Neural cell (in vitro differentiated cells): ENCODE results near the gene PRR12. TPM values are rescaled to one million over a fixed set of nuclear protein-coding genes. Genes with fewer than 3 reads are reported as not detected.

Experiments
- H2AFZ ChIP-seq: fragments of 200-600, 300-800 bp; sonication (generic), shearing (Covaris generic); 2 replicates; pipeline ENCODE4 v1.6.0; 2014; ENCODE audit warnings: low read depth, mild to moderate bottlenecking, antibody characterized with exemption, low read length, moderate library complexity
- H3F3A ChIP-seq: fragments of 200-600 bp; shearing (Covaris generic); 2 replicates; pipeline ENCODE4 v1.6.1; 2016; ENCODE audit warnings: mild to moderate bottlenecking, moderate library complexity, mixed read lengths, antibody characterized with exemption, low read length; ENCODE audit not compliant: insufficient read depth, poor library complexity, severe bottlenecking
- H3K27ac ChIP-seq: fragments of 200-600, 300-800 bp; sonication (generic), shearing (Covaris generic); 2 replicates; pipeline ENCODE4 v1.5.1; 2014; ENCODE audit warnings: mild to moderate bottlenecking, low read length, moderate library complexity
- H3K27me3 ChIP-seq: fragments of 300-800, 200-600 bp; sonication (generic), shearing (Covaris generic); 2 replicates; pipeline ENCODE4 v1.6.0; 2014; ENCODE audit warnings: mild to moderate bottlenecking, low read depth, low read length, moderate library complexity; ENCODE audit not compliant: insufficient read depth
- H3K36me3 ChIP-seq: fragments of 300-800, 200-600 bp; sonication (generic), shearing (Covaris generic); 2 replicates; pipeline ENCODE4 v1.5.1; 2014; ENCODE audit warnings: mild to moderate bottlenecking, antibody characterized with exemption, low read length, moderate library complexity; ENCODE audit not compliant: insufficient read depth
- H3K4me2 ChIP-seq: fragments of 300-800, 200-600 bp; sonication (generic), shearing (Covaris generic); 2 replicates; pipeline ENCODE4 v1.6.0; 2014; ENCODE audit warnings: mild to moderate bottlenecking, low read length
- H3K4me3 ChIP-seq: fragments of 300-800, 200-600 bp; sonication (generic), shearing (Covaris generic); 2 replicates; pipeline ENCODE4 v1.5.1; 2014; ENCODE audit warnings: mild to moderate bottlenecking, low read length, moderate library complexity
- H3K79me2 ChIP-seq: fragments of 200-600 bp; shearing (Covaris generic); replicated peaks from 2 replicates; pipeline ENCODE4 v1.6.0; 2014; ENCODE audit warnings: mild to moderate bottlenecking, low read length, moderate library complexity; ENCODE audit not compliant: insufficient read depth
- H3K9ac ChIP-seq: fragments of 300-800, 200-600 bp; sonication (generic), shearing (Covaris generic); 2 replicates; pipeline ENCODE4 v1.6.1; 2016; ENCODE audit warnings: mild to moderate bottlenecking, low read length, mixed read lengths
- H3K9me2 ChIP-seq: fragments of 200-600 bp; shearing (Covaris generic); 2 replicates; pipeline ENCODE4 v1.6.1; 2016; ENCODE audit warnings: mild to moderate bottlenecking, low read length, mixed read lengths; ENCODE audit not compliant: insufficient read depth
- H3K9me3 ChIP-seq: fragments of 200-600, 300-800 bp; sonication (generic), shearing (Covaris generic); 2 replicates; pipeline ENCODE4 v1.6.1; 2016; ENCODE audit warnings: mild to moderate bottlenecking, mixed run types, low read length, moderate library complexity, mixed read lengths
- H4K20me1 ChIP-seq: fragments of 200-600 bp; shearing (Covaris generic); 2 replicates; pipeline ENCODE4 v1.6.1; 2016; ENCODE audit warnings: mild to moderate bottlenecking, mixed run types; ENCODE audit not compliant: insufficient read depth
- EP300 ChIP-seq: fragments of 450-650 bp; conservative IDR thresholded peaks from 2 replicates; pipeline ENCODE4 v1.6.1; 2014; ENCODE audit warnings: antibody characterized with exemption, mild to moderate bottlenecking, moderate library complexity; ENCODE audit not compliant: poor library complexity, severe bottlenecking
- EZH2 ChIP-seq: fragments of 200-600, 300-800 bp; shearing (Covaris generic), sonication (generic); IDR thresholded peaks from 2 replicates; pipeline ENCODE4 v1.6.1; 2014; ENCODE audit warnings: antibody characterized with exemption, low read length, borderline replicate concordance, mild to moderate bottlenecking; ENCODE audit not compliant: insufficient read depth, poor library complexity, severe bottlenecking
- MXI1 ChIP-seq: fragments of 450-650 bp; conservative IDR thresholded peaks from 2 replicates; pipeline ENCODE4 v1.6.1; 2014; ENCODE audit warnings: antibody characterized with exemption, mild to moderate bottlenecking; ENCODE audit not compliant: poor library complexity, severe bottlenecking
- POLR2AphosphoS5 ChIP-seq: IDR thresholded peaks from 2 replicates; pipeline ENCODE4 v1.6.1; 2012
- RAD21 ChIP-seq: fragments of 450-650 bp; conservative IDR thresholded peaks from 2 replicates; pipeline ENCODE4 v1.6.1; 2014; ENCODE audit warnings: antibody characterized with exemption, mild to moderate bottlenecking, moderate library complexity
- SMC3 ChIP-seq: fragments of 450-650 bp; conservative IDR thresholded peaks from 2 replicates; pipeline ENCODE4 v1.6.1; 2014; ENCODE audit warnings: antibody characterized with exemption, mild to moderate bottlenecking, moderate library complexity; ENCODE audit not compliant: poor library complexity
- TAF1 ChIP-seq: IDR thresholded peaks from 2 replicates; pipeline ENCODE4 v1.6.1; 2012; ENCODE audit warnings: low read depth
- polyA plus RNA-seq: library from polyadenylated mRNA; depleted of rRNA; stranded (reverse); fragments of >200 nt; gene quantifications from 2 replicates; pipeline ENCODE4 v1.2.3, GENCODE V29; 2014
- TF ChIP-seq, protein P1 (sequence below): fragments of 450-650 bp; IDR thresholded peaks from 2 replicates; pipeline ENCODE4 v1.5.1; 2014; ENCODE audit warnings: antibody characterized with exemption, mild to moderate bottlenecking, moderate library complexity; ENCODE audit not compliant: poor library complexity, severe bottlenecking
- TF ChIP-seq, protein P2 (sequence below): IDR thresholded peaks from 2 replicates; pipeline ENCODE4 v1.6.1; 2012; ENCODE audit warnings: borderline replicate concordance

The PRR12 gene
- polyA plus RNA-seq, 1 donor from 2014 or later: 1.2 TPM

DNA sequence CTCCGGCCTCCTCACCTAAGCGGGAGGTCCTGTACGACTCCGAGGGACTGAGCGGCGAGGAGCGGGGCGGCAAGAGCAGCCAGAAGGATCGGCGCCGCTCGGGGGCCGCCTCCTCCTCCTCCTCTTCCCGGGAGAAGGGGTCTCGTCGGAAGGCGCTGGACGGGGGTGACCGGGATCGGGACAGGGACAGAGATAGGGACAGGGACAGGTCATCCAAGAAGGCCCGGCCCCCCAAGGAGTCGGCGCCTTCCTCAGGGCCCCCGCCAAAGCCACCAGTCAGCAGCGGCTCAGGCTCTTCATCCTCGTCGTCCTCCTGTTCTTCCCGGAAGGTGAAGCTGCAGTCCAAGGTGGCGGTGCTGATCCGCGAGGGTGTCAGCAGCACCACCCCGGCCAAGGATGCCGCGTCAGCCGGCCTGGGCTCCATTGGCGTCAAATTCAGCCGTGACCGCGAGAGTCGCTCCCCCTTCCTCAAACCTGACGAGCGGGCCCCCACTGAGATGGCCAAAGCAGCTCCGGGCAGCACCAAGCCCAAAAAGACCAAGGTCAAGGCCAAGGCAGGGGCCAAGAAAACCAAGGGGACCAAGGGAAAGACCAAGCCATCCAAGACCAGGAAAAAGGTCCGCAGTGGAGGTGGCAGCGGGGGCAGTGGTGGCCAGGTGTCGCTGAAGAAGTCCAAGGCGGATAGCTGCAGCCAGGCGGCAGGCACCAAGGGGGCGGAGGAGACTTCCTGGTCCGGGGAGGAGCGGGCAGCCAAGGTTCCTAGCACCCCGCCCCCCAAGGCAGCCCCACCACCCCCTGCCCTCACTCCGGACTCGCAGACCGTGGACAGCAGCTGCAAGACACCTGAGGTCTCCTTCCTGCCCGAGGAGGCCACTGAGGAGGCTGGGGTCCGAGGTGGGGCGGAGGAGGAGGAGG, 61.8 kb downstream of the PRR12 start:
- Histone ChIP-seq H3K9ac (no peak overlapping the region), H3K79me2 (no peaks in the 10 kb centered on the region), H3K27ac (no peak overlapping the region), H4K20me1 (no peaks in the 10 kb centered on the region), H2AFZ (no peak overlapping the region), H3K27me3 (no peaks in the 10 kb centered on the region), H3K9me3 (no peaks in the 10 kb centered on the region), H3K4me3 (no peak overlapping the region), H3K36me3 (no peaks in the 10 kb centered on the region), H3K4me2 (no peak overlapping the region), H3F3A (no peaks in the 10 kb centered on the region), H3K9me2 (no peaks in the 10 kb centered on the region)
- TF ChIP-seq EP300: no peak
- no peak for TF ChIP-seq TAF1
- no peak for TF ChIP-seq MXI1
- TF ChIP-seq POLR2AphosphoS5: no peak
- no peak for TF ChIP-seq RAD21
- TF ChIP-seq SMC3: no peak
- TF ChIP-seq, protein P1, sequence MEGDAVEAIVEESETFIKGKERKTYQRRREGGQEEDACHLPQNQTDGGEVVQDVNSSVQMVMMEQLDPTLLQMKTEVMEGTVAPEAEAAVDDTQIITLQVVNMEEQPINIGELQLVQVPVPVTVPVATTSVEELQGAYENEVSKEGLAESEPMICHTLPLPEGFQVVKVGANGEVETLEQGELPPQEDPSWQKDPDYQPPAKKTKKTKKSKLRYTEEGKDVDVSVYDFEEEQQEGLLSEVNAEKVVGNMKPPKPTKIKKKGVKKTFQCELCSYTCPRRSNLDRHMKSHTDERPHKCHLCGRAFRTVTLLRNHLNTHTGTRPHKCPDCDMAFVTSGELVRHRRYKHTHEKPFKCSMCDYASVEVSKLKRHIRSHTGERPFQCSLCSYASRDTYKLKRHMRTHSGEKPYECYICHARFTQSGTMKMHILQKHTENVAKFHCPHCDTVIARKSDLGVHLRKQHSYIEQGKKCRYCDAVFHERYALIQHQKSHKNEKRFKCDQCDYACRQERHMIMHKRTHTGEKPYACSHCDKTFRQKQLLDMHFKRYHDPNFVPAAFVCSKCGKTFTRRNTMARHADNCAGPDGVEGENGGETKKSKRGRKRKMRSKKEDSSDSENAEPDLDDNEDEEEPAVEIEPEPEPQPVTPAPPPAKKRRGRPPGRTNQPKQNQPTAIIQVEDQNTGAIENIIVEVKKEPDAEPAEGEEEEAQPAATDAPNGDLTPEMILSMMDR: no peak
- TF ChIP-seq EZH2: no peak
- TF ChIP-seq, protein P2, sequence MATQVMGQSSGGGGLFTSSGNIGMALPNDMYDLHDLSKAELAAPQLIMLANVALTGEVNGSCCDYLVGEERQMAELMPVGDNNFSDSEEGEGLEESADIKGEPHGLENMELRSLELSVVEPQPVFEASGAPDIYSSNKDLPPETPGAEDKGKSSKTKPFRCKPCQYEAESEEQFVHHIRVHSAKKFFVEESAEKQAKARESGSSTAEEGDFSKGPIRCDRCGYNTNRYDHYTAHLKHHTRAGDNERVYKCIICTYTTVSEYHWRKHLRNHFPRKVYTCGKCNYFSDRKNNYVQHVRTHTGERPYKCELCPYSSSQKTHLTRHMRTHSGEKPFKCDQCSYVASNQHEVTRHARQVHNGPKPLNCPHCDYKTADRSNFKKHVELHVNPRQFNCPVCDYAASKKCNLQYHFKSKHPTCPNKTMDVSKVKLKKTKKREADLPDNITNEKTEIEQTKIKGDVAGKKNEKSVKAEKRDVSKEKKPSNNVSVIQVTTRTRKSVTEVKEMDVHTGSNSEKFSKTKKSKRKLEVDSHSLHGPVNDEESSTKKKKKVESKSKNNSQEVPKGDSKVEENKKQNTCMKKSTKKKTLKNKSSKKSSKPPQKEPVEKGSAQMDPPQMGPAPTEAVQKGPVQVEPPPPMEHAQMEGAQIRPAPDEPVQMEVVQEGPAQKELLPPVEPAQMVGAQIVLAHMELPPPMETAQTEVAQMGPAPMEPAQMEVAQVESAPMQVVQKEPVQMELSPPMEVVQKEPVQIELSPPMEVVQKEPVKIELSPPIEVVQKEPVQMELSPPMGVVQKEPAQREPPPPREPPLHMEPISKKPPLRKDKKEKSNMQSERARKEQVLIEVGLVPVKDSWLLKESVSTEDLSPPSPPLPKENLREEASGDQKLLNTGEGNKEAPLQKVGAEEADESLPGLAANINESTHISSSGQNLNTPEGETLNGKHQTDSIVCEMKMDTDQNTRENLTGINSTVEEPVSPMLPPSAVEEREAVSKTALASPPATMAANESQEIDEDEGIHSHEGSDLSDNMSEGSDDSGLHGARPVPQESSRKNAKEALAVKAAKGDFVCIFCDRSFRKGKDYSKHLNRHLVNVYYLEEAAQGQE: no peak

DNA sequence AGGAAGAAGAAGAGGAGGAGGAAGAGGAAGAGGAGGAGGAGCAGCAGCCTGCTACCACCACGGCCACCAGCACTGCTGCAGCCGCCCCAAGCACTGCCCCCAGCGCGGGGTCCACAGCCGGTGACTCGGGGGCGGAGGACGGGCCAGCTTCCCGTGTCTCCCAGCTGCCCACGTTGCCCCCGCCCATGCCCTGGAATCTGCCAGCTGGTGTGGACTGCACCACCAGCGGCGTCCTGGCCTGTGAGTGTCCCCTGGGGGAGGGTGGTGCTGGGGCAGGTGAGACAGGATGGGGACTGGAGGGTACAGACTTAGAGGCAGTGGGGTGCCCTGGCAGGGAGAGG, 62.5 kb downstream of the PRR12 start:
- Histone ChIP-seq H3K79me2 (no peaks in the 10 kb centered on the region), H3F3A (no peaks in the 10 kb centered on the region), H3K9me3 (no peaks in the 10 kb centered on the region), H3K4me2 (no peak overlapping the region), H3K27ac (no peak overlapping the region), H4K20me1 (no peaks in the 10 kb centered on the region), H3K9me2 (no peaks in the 10 kb centered on the region), H3K9ac (no peak overlapping the region), H3K36me3 (no peaks in the 10 kb centered on the region), H3K27me3 (no peaks in the 10 kb centered on the region), H2AFZ (no peak overlapping the region), H3K4me3 (no peak overlapping the region)
- TF ChIP-seq SMC3: no peak
- no peak for TF ChIP-seq EP300
- no peak for TF ChIP-seq EZH2
